Hematopoietic multipotent progenitor cell treated with erythropoietin and hydrocortisone succinate and interleukin-3 and kit ligand, for 17 days (in vitro differentiated cells): ENCODE data around the gene NELFCD.
"Not testable (repeated sequence)": the region's sequence is repeated elsewhere in the genome, so short reads cannot be mapped to it uniquely, and the experiment has no call there.

ENCODE experiments used
- DNase-seq: peaks from one replicate; pipeline ENCODE4 v3.0.0-alpha.2; 2015; ENCODE audit warnings: low spot score

The NELFCD gene, protein sequence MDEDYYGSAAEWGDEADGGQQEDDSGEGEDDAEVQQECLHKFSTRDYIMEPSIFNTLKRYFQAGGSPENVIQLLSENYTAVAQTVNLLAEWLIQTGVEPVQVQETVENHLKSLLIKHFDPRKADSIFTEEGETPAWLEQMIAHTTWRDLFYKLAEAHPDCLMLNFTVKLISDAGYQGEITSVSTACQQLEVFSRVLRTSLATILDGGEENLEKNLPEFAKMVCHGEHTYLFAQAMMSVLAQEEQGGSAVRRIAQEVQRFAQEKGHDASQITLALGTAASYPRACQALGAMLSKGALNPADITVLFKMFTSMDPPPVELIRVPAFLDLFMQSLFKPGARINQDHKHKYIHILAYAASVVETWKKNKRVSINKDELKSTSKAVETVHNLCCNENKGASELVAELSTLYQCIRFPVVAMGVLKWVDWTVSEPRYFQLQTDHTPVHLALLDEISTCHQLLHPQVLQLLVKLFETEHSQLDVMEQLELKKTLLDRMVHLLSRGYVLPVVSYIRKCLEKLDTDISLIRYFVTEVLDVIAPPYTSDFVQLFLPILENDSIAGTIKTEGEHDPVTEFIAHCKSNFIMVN

DNA sequence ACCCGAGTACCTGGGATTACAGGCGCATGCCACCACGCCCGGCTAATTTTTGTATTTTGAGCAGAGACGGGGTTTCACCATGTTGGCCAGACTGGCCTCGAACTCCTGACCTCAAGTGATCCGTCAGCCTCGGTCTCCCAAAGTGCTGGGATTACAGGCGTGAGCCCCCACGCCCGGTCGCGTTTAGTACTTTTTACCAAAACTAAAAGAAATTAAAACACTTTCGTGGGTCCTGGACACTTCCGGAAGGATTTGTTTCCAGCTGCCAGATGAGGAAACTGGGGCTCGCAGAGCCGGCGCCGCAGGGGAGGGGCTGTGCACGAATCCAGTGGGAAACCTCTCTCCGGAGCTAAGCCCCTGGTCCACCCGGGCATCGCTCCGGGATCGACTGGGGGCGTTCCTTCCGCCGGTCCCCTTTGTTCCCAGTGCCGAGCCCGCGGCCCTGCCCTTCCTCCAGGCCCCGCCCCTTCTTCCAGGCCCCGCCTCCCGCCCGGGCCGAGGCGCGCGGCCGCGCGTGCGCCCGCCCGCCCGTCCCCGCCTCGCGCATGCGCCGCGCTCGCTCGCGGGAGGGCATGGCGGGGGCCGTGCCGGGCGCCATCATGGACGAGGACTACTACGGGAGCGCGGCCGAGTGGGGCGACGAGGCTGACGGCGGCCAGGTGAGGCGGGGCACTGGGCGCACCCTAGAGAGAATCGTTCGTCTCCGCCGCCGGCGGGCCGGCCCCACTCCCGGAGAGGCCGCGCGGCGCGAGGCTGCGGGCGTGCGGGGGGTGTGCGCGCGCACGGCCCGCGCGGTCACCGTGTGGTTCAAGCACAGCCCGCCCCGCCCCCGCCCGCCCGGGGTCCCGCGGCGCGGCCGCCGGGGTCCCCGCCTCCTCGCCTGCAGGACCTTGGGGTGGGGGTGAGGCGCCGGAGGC, at the start of gene NELFCD:
NELFCD (plus strand) TSS at position 546 of the 917 bp plus-strand sequence; CDS start at position 600, 54 bp downstream.
- DNase-seq, result peak; percentile 92

DNA sequence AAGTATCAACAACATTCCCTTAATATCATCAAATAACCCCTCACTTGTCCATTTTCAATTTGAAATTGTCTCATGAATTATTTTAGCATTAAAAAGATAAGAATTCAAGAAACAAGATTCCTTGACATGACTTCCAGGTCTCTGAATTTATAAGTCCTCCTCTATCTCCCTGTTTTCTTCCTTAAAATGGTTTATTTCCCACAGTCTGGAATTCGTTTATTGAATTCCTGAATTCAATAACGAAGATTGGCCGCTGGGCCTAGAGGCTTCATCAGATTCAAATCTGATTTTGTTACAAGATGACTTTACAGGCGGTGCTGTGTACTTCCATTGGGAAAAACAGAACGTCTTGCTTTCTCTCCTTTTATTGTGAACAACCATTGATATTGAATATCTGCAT, 48.9 kb upstream of the NELFCD start:
- DNase-seq, result no peak

DNA sequence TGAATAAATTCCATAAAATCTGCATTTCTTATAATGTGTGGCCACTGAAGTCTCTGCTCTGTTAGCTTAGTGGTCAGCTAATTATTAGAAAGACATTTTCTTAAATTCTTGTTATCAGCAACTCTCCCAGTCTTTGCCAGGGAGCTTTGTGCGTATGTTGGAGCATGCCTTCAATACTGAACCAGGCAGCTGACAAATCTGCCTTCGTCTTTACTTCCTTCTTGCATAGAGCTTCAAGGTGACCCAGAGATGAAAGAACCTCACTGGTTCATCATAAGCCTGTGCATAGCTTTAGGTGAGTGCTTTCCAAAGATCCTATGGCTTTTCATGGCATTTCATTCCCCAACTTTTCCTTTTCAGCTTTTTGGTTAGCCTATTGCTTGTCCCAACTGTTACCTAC, 43.0 kb upstream of the NELFCD start:
- DNase-seq, result no peak

DNA sequence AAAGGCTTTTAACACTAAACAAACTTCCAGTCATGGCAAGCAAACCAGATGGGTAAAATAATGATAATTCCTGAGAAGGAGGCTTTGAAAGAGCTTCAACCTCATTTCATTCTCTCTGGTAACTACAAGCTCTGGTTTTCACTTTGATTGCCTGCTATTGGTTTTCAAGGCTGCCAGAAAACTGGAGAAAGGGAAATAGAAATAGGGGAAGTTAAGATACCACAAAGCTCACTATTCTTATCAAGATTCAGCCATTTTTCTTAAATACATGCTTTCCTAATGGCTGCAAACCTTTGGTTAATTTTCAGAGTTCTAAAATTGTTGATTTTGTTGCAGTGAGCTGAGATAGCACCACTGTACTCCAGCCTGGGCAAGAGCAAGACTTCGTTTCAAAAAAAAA, 42.5 kb upstream of the NELFCD start:
- DNase-seq, result no peak

DNA sequence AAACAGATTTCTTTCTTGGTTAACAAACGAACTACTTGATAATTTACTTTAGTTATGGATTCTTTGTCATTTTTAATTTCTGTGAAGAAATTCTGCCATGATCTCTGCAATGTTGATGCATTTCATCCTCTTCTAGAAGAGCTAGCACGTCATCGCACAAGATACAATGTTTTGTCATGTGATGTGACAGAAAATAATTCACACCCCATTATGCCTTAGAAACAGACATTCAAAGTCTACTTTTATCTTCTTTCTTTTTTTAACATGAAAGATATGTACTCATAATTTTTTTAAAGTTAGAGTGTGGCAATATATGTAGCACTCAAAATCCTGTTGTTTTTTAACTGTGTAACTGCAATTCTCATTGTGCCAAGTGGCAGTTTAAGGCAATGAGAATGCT, 39.6 kb upstream of the NELFCD start:
- no peak for DNase-seq

DNA sequence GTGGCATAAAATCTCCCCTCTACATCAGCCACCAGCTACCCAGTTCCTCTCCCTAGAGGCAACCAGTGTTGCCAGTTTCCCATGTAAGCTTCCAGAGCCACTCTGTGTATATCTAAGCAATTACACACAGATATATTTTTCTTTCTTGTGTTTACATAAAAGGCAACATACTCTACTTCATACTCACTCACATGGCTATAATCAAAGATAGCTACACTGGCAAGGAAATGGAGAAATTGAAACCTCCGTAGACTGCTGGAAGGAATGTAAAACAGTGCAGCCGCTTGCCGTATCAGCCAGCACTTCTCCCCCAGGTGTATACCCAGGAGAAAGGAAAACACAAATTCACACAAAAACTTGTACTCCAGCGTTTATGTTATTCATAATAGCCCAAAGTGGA, 38.5 kb upstream of the NELFCD start:
- no peak for DNase-seq

DNA sequence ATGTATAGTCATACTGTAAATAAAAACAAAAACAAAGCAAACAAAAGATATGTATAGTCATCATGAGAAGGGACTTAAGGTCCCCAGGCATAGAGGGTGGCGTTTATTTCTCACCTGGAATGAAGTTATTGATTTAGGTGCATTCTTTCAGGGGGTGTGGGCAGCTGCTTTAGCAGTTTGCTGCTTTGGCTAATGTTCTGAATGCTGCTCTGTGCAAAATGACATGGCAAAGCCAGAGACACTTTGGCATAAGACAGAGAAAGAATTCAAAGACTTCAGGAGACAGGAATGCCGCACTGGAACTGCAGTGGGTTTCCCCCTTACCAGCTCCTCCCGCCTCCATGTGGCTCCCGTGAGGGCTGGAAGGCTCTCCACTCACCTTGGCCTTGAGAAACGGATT, 36.4 kb upstream of the NELFCD start:
- no peak for DNase-seq

DNA sequence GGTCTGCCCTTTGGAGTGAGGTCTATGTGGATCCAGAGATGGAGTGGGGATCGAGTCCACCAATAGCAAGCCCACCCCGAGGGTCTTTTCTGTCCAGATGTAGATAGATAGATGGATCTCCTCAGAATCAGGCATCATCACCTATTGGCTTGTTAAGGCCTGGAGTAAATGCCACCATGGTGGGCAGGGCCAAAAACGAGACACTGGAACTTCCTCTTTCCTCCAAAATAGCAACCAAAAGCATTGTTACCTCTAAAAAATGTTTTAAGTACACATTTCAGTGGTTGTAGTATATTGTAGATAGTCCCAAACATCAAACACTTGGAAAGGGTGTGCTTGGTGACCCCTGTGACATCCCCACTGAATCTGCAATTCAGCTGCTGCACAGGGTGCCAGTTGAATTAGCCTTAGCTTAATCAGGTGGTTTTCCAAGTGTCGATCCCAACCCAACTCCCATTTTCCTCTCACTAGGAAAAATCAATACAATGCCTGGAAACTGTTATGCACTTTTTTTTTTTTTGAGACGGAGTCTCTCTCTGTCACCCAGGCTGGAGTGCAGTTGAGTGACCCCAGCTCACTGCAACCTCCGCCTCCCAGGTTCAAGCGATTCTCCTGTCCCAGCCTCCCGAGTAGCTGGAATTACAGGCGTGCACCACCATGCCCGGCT, 35.0 kb upstream of the NELFCD start:
- no peak for DNase-seq

DNA sequence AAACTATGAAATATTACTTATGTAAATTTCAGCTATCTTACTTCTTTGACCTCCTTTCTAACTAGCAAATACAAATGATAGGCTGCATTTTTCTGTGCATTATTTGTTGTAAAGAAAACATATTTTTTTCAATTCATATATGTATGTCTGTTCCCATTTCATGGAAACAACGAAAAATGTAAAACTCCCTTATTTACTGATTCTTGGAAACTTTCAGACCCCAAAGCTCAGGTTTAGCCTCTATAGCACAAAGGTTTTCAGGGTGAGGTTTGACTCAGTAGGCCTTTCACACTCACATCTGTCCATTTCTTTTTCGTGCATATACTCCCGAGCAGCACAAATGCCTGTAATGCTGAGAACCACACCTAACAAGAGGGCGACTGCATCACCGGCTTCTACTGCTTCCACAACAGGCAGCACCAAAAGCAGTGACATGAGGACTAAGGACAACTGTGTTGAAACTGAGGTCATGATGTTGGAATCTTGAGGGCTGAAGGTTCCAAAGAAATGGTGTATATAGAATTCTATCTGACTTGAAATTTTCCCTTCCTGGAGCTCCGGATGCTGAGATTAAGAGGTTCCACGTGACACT, 33.2 kb upstream of the NELFCD start:
- not testable (repeated sequence) for DNase-seq

DNA sequence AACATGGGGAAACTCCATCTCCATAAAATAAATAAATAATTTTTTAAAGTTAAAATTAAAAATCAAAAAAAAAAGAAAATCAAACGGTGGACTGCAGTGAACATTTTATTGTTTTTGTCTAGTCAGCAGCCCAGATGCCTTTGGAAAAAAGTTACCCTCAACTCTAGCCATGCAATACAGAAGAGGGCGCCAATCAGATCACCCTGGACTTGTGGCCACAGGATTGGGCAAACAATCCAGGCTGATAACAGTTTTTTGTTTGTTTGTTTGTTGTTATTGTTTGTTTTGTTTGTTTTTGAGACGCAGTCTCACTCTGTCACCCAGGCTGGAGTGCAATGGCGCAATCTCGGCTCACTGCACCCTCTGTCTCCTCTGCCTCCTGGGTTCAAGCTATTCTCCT, 30.5 kb upstream of the NELFCD start:
- DNase-seq, result no peak

DNA sequence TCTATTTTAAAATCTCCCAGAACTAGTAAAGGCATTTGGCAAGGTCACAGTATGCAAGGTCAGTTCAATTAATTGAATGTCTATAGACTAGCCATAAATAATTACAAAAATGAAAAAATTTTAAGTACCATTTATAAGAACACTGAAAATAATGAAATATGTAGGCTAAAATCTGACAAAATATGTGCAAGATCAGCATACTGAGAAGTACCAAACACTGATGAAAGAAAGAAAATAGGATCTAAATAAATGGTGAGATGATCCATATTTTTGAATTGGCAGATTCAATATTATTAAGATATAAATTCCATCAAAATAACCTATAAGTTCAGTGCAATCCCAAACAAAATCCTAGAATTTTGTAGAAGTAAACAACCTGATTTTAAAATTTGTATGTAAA, 28.0 kb upstream of the NELFCD start:
- no peak for DNase-seq

DNA sequence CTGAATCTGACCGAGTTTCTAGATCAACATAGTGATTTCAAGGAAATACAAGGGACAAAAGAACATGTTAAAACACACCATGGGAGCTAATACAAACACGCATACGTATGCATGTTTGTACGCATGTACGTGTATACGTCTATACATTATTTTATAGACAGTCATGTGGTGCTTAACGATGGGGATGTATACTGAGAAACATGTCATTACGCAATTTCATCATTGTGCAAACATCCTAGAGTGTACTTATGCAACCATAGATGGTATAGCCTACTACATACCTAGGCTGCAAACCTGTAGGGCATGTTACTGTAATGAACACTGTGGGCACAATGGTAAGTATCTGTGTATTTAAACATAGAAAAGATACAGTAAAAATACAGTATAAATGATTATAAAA, 25.0 kb upstream of the NELFCD start:
- DNase-seq, result no peak

DNA sequence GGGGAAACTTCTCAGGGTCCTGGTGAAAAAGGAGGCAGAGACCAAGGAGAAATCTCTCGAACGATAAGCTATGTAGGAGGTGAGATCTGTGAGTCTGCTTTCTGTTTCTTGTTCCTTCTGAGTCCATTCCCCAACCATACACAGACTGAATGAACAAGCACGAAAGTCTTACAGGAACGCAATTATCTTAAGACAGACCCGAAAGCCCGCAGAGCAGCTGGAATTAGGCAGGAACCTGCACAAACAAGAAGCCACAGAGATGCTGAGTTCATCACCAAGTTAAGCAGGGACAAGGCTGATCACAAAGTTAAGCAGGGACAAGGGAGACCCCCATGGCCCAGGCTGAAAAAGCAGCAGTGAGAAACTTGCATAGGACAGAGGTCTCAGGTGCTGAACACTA, 21.4 kb upstream of the NELFCD start:
- DNase-seq, result no peak

DNA sequence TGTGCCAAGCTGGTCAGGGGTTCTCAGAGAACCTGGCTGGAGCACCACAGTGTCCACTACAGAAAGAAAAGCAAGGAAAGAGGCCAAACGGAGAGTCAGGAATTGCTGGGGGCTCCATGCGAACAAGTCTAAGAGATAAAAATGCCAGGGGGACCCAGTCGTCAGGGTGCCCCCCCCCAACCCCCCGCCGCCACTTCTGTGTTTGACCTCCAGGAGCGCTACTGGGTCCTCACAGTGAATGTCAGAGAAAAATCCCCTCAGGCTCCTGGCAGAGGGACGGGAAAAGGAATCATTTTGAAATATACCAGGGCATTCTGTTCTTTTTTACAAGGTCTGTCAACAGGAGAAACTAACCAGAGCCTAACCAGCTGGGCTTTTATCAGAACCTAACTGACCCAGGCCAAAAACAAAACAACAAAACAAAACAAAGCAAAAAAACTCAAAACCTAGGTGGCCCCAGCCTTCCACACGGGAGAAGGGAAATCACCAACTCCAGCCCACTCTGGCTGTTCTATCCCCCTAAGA, 17.9 kb upstream of the NELFCD start:
- no peak for DNase-seq

DNA sequence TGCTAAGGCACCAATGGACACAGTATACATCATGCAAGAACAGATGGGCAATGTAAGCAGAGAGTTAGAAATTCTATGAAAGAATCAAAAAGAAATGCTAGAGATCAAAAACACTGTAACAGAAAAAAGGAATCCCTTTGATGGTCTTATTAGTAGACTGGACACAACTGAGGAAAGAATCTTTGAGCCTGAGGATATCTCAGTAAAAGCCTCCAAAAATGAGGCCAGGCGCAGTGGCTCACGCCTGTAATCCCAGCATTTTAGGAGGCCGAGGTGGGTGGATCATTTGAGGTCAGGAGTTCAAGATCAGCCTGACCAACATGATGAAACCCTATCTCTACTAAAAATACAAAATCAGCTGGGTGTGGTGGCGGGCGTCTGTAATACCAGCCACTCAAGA, 17.1 kb upstream of the NELFCD start:
- not testable (repeated sequence) for DNase-seq

DNA sequence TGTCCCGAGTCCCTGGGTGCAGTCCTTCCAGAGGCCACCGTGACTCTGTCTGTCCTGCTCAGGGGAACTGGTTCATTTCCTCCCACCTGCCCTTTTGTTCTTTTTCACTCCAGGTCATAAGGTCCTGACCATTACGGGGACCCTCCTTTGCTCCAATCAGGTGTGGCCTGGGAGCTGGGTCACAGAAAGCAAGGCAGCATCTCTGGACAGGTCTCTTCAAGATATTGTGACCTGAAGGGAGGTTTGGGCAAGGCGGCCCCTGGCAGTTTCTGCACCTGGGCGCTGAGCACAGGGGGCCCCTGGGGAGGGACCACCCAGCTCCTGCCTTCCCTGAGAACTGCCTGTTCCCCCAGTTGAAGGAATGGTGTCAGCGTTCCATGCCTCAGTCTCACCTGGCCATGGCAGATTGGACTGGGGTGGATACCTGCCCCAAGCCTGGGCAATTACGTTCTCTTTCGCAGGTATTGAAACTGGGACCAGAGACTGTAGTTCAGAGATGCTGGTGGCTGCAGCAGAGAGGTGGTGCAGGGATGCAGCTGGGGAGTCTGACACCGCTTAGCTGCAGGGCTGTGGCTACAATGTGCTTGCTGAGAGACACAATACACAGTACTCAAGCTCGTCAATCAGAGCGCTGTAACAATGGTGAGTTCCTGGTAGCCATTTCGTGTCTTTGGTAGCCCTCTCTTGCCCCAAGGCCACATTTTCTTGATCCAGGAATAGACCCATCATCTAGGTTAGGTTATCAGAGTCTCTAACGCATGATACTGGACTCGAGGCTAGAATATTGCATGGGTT, 15.6 kb upstream of the NELFCD start:
- DNase-seq, result no peak

DNA sequence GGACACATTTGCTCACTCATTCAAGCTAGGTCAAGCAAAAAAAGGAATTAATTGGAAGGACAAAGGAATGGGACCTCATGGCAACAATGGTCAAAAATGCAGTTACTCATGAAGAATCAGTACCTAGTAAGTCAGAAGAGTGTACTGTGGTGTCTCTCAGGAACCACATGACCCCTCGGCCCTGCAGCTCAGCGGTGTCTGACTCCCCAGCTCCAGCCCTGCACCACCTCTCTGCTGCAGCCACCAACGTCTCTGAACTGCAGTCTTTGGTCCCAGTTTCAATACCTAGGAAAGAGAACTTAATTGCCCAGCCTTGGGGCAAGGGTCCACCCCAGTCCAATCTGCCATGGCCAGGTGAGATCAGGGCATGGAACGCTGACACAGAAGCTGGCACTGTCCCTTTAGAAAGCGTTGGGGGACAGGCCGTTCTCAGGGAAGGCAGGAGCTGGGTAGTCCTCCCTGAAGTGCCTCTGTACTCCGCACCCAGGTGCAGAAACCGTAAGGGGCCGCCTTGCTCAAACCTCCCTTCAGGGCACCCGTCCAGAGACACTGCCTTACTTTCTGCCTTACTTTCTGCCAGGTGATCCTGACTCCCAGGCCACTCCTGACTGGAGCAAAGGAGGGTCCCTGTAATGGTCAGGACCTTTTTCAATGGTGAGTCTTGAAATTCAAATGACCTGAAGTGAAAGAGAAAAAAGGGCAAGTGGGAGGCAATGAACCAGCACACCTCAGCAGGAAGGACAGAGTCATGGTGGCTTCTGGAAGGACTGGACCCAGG, 13.2 kb upstream of the NELFCD start:
- no peak for DNase-seq

DNA sequence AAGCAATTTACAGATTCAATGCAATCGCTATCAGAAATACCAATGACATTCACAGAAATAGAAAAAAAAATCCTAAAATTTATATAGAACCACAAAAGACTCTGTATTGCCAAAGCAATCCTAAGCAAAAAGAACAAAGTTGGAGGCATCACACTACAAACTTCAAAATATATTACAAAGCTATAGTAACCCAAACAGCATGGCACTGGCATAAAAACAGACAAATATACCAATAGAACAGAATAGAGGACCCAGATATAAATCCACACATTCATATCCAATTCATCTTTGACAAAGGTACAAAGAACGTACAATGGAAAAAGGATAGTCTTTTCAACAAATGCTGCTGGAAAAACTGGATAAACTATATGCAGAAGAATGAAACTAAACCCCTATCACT, 11.6 kb upstream of the NELFCD start:
- no peak for DNase-seq

DNA sequence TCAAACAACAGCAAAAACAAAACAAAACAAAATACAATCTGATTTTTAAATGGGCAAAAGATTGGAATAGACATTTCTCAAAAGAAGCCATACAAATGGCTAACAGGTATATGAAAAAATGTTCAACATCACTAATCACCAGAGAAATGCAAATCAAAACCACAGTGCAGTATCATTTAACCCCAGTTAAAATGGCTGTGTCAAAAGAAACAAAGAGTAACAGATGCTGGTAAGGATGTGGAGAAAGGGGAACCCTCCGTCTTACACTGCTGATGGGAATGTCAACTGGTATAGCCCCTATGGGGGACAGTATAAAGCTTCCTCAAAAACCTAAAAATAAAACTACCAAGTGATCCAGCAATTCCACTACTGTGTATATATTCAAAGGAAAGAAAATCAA, 10.9 kb upstream of the NELFCD start:
- no peak for DNase-seq

DNA sequence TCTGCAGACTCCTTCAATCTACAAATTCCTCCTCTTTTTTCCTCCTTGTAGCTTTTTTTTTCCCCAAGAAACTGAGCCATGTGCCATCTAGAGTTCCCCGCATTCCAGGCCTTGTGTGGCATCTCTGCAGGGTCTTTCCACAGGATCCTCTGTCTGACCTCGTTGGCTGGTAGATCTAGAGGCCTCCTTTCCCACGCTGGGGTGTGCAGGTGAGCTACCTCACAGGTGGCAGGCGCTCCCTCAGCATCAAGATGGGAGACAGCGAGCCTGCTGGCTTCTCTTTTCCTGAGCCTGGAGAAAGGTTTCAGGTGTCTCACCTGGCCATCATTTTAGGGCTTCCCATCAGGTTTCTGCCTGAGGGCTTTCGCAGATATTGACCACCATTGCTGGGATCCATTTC, 9.6 kb upstream of the NELFCD start:
- no peak for DNase-seq
